Right lung (tissue), 10 donors: ENCODE results near the gene PLEKHM1. TPM values are rescaled to one million over a fixed set of nuclear protein-coding genes. Genes with fewer than 3 reads are reported as not detected.
A peak's percentile ranks its signal among the peaks of the same experiment; 100 is the strongest.
"Not testable (repeated sequence)": the region's sequence is repeated elsewhere in the genome, so short reads cannot be mapped to it uniquely, and the experiment has no call there.

Experiments
- DNase-seq, 2 donors: peaks; one replicate each; pipeline ENCODE4 v3.0.0-alpha.2; 2013
- long read RNA-seq, 8 donors: transcript quantifications; one replicate each; lab custom pipeline, GENCODE V29; 2026
- polyA plus RNA-seq, 5 donors: library from polyadenylated mRNA; unstranded; fragments of 120-200 nt; gene quantifications; one replicate each; pipeline versions ENCODE4 v1.2.1 to v1.2.3, GENCODE V29; 2013; ENCODE audit warnings: inconsistent platforms in 1 of 5, low replicate concordance in 1 of 5; ENCODE audit not compliant: insufficient read length in 5 of 5, insufficient read depth in 1 of 5

The PLEKHM1 gene
- polyA plus RNA-seq: 10 to 100 TPM; 12.2 to 19.9 (median 17.8) TPM
- long read RNA-seq, donor 1, partial matches to known transcripts: 0 of 2 reads
- long read RNA-seq, donor 1, other reads (novel, unspliced or antisense): 0 of 2 reads
- long read RNA-seq, donor 2, partial matches to known transcripts: 0 of 2 reads
- long read RNA-seq, donor 2, other reads (novel, unspliced or antisense): 0 of 2 reads
- long read RNA-seq, donor 3: 0 reads
- long read RNA-seq, donor 4, partial matches to known transcripts: 0 of 3 reads
- long read RNA-seq, donor 4, other reads (novel, unspliced or antisense): 0 of 3 reads
- long read RNA-seq, donor 5, partial matches to known transcripts: 0 of 1 reads
- long read RNA-seq, donor 5, other reads (novel, unspliced or antisense): 0 of 1 reads
- long read RNA-seq, donor 6, full-length matches to known transcripts: 1 of 1 reads
- long read RNA-seq, donor 6, partial matches to known transcripts: 0 of 1 reads
- long read RNA-seq, donor 6, other reads (novel, unspliced or antisense): 0 of 1 reads
- long read RNA-seq, donor 7, full-length matches to known transcripts: 2 of 2 reads
- long read RNA-seq, donor 7, partial matches to known transcripts: 0 of 2 reads
- long read RNA-seq, donor 7, other reads (novel, unspliced or antisense): 0 of 2 reads
- long read RNA-seq, donor 8: 0 reads

- DNase-seq: peak; percentile 75
Measured at GRCh38 chr17:45490615-45491433, at the start of gene PLEKHM1. Gene PLEKHM1, minus strand, starts transcription at chr17:45490721. Its CDS starts 8,237 bp downstream, at chr17:45482484.

DNA sequence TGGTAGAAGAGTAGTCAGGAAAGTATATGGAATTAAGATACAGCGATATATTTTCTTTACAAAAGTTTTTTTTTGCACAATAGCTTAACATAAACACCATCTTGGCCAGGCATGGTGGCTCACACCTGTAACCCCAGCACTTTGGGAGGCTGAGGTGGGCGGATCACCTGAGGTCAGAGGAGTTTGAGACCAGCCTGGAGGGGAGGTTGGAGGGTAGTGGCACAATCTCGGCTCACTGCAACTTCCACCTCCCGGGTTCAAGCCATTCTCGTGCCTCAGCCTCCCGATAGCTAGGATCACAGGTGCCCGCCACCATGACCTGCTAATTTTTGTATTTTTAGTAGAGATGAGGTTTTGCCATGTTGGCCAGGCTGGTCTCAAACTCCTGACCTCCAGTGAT is 47.6 kb upstream of the PLEKHM1 start:
- DNase-seq: not testable (repeated sequence)

DNA sequence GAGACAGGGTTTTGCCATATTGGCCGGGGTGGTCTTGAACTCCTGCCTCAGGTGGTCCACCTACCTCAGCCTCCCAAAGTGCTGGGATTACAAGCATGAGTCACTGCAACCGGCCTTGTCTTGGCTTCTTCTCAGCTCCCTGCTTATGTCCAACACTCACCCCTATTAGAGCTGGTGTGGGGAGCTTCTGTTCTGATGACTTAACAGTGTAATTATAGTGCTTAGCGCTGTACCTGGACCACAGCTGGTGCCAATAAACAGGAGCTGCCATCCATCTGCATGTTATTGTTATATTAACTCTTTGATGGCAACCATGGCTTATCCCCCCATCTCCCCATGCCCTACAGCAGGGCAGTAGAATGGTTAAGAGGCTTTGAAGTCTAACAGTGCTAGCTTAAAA is 15.6 kb upstream of the PLEKHM1 start:
- DNase-seq: not testable (repeated sequence)

DNA sequence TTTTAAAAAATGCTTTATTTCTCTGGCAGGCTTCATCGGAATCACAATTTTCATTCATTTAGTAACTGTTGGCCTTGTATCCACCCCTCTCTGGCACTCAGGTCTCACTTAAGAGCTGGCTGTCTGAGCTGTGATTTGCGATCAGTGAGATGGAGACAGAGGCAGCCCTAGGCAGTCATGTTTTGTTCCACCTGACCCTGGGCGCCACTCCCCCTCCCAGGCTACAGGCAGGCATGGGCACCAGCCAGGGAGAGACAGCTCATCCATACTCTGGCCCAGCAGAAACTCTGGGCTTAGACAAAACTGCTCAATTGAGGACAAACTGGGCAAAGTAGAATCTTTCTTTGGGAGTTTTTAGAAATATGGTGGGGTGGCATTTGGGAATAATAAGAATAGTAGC is 14.7 kb upstream of the PLEKHM1 start:
- DNase-seq: not testable (repeated sequence)

DNA sequence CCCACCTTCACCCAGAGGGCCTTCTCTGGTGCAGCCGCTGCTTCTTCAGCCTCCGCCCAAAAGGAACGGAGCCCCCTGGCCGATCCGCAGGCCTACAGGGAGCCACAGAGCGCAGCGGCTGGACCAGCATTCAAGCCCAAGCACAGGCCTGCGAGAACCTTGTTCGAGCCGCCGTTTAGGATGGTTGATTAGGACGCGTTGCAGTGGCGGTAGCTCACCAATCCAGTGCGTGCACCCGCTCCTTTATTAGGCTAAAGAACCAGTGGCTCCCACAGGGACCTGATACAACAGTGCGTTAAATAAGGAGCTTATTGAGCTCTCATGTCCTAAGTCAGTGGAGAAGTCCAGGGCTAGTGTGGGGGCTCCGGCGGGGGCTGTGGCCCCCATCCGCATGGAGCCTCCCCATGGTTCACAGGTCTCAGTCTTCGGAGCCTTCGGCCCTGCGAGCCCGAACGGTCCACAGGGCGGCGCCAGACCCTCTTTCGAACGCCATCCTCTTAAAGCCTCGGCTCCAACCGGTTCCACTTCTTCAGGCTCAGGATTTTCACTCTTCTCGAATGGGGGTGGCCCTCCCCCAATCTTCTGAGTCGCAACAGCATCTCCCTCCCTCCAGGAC is 10.7 kb upstream of the PLEKHM1 start:
- not testable (repeated sequence) for DNase-seq

DNA sequence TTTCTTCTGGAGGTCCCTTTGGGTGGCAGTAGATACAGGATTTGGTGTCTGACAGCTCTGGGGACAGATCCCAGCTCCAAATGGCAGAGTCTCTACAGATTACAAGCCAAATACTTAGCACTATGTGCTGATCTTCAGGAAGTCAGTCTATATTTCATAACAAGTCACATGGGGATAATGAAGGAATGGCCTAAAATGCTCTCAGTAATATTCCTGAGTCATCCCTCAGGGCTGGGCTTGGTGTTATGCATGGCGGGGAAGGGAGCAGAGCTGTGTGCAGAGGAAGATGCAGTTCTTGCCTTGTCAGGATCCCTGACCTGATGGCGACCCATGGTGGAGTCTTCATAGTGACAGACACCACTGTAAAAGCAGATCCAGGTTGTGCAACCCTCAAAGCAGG is 10.0 kb upstream of the PLEKHM1 start:
- not testable (repeated sequence) for DNase-seq

- DNase-seq: not testable (repeated sequence)
Measured at GRCh38 chr17:45499208-45499607, 8.7 kb upstream of the PLEKHM1 start.

- DNase-seq: not testable (repeated sequence)
Measured at GRCh38 chr17:45498377-45498776, 7.9 kb upstream of the PLEKHM1 start.

- DNase-seq: not testable (repeated sequence)
Measured at GRCh38 chr17:45497449-45497848, 6.9 kb upstream of the PLEKHM1 start.

GRCh38 chr17:45496507-45496906 is 6.0 kb upstream of the PLEKHM1 start:
- not testable (repeated sequence) for DNase-seq

GRCh38 chr17:45494556-45494955 is 4.0 kb upstream of the PLEKHM1 start:
- DNase-seq: not testable (repeated sequence)

DNA sequence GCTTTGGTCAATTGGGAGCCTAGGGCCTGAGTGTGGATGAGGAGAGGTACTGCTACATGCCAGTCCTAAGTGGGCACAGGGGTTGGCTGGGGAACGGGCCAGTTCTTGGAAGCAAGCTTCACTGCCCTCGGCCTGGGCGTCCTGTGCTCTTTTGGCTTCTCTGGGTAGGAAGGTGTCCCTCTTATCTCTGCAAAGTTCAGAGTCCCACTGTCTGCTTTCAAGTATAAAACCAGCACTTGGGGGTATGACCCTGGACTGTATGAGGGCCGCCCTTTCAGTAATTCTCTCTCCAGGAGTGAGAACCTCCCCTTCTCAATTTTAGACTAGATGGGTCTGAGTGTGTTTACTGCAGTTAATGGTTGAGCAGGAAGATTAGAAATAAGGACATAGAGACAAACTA is 1.6 kb upstream of the PLEKHM1 start:
- not testable (repeated sequence) for DNase-seq

DNA sequence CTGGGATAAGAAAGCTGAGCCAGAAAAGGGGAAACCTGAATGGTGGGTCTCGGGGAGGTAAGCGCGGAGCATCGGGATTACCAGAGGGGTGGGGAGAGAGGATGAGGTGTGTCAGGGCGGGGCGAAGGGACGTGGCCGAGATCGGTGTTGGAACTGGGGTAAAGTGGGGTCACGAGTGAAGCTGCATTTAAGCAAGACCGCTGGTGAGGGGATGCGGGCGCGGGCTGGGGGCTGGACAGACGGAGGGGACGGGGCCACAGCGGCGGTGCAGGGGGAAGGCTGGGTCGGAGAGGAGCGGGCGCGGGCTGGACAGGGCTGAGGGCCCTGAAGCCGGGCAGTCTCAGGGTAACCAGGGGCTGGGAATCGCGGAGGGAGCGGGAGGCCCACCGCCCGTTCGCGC is 323 bp downstream of the PLEKHM1 start:
- DNase-seq: peak in 1 of 2 donors; percentile 6

- peak; percentile 10 to 40 for DNase-seq
Measured at GRCh38 chr17:45487704-45488103, 2.8 kb downstream of the PLEKHM1 start.

DNA sequence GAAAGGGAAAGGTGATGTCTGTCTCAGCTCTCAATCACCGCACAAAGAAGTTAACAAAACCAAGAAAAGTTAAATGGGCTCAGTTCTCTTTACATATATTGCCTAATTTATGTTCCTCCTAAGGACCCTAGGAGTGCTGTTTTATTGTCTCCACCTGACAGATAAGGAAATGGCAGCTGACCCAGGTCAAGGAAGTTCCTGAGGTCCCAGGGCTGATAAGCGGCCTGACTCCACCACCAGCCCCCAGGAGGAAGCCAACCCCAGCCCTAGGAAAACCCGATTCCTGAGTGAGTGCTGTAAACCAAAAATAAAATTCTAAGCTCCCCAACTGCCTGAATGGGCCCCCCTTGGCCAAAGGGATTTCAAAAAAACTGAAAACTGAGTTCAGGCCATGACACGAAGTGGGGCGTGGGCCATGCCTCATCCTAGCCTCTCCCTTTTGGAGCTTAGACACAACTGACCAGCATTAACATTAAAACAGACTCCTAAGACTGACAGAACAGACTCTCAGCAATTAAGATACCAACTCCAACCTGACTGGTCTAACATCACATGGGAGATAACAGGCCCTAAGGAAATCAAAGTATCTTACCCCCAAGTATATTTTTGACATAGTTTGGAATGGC is 6.8 kb downstream of the PLEKHM1 start:
- DNase-seq: not testable (repeated sequence)

DNA sequence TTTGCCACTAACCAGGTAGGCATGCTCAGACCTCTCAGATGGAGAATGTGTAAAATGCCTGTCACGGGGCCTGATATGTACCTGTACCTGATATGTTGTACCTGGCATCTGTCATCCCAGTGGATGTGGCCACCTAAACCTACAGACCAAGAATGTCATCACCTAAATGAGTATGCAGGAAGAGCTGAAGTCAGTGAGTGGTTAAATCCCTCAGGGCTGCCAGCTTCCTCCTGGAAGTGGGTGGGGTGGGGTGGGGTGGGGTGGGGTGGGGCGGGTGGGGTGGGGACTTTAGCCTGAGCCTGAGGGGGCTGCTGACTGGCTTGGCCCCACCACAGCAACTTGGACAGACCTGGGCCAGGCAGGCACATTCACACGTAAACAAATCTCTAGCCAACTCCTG is 7.3 kb downstream of the PLEKHM1 start:
- DNase-seq: not testable (repeated sequence)

- DNase-seq: not testable (repeated sequence)
Measured at GRCh38 chr17:45482317-45482716, 8.2 kb downstream of the PLEKHM1 start.

DNA sequence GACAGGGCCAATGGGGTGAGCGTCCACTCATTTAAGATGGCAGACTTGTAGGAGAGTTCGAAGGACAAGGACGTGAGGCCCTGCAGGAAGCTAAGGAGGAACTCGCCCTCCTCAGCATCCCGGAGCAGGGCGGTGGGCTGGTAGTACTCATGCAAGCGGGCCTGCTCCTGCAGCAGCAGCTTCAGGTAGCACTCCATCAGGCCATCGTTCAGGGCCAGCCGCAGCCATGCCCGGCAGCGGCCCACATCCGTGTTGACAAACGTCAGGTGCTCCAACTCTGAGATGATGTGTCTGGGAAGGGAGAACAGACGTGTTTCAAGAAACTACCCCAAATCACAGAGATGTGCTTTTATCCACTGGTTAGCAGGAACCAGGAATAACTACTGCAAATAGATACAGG is 15.1 kb downstream of the PLEKHM1 start:
- DNase-seq: not testable (repeated sequence)

DNA sequence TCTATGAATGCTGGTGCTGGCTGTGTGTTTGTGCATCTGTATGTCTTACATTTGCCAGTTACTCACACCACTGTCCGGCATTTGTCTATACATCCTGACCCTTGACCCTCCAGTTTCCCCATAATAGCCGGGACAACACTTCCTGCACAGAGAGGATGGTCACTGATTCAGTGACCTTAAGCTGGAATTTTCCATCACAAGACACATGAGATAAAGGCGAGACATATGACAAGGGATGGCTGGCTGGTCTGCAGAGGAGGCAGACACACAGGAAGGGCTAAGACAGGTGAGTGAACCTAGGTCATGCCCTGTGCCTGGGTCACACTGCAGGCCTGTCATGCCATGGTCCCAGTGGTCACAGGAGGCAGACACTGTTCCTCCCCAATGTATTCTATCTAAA is 18.3 kb downstream of the PLEKHM1 start:
- not testable (repeated sequence) for DNase-seq

DNA sequence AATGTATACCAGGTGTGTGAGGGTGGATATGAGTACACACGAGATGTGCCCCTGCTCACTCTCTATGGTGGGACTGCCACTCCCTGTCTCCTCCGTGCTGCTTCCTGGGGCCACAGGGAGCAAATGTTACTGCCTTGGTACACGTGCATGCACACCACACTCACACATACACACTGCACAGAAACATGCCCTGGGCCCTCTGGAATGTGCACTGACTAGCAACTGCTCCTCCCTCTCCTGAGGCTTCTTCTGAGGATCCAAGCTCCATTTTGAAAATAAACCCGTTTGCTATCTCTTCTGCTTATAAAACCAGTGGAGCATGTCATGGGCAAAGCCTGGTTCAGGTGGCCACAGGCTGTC is 21.3 kb downstream of the PLEKHM1 start:
- not testable (repeated sequence) for DNase-seq
